ENCODE measurements around the gene NRXN3. TPM values are rescaled to one million over a fixed set of nuclear protein-coding genes. Genes with fewer than 3 reads are reported as not detected.

Gene NRXN3
- total and polyA plus RNA-seq, 2 of the 13 experiments (the other 11 are each of a cell fraction or from before 2014, with no cell fraction given) = 0.03 TPM; not detected in 1

- ATAC-seq = no peak
- Histone ChIP-seq H3K27ac (ENCODE audit: extremely low read length, insufficient read depth, low read length) (no peak overlapping the region), H3K4me2 (ENCODE audit: low read depth, low read length) (no peak overlapping the region), H3K27me3 (ENCODE audit: control insufficient read depth in 1 of 2, insufficient read depth in 2 of 2, low read length in 2 of 2) (no peaks in the 10 kb centered on the region), H3K9ac (ENCODE audit: insufficient read depth, low read depth, low read length) (no peak overlapping the region), H4K20me1 (ENCODE audit: insufficient read depth, low read length) (no peaks in the 10 kb centered on the region), H3K36me3 (replicated peaks in 1 of 2; ENCODE audit: control insufficient read depth in 1 of 2, insufficient read depth in 2 of 2, low read length in 2 of 2) (no peaks in the 10 kb centered on the region), H3K79me2 (ENCODE audit: insufficient read depth, low read length) (no peaks in the 10 kb centered on the region), H3K4me3 (replicated peaks in 1 of 3; ENCODE audit: insufficient read depth in 1 of 3, low read depth in 2 of 3, low read length in 3 of 3) (no peak overlapping the region), H3K9me3 (ENCODE audit: low read length) (peaks cover 60% of the 10 kb centered on the region), H2AFZ (ENCODE audit: low read length) (no peak overlapping the region), H3K4me1 (ENCODE audit: insufficient read depth, low read length) (no peaks in the 10 kb centered on the region)
- in situ Hi-C loops (cut with HindIII; ENCODE audit: extremely low pct_ligation_motif_present, low pct_unique_long_range_greater_than_20kb) = no loop called here
- 0% methylated on average over 1 of the region's 1 CpG for WGBS (ENCODE audit: low lambda C conversion rate)
- no peak for DNase-seq (ENCODE audit: low spot score)
- intact Hi-C loops (cut with micrococcal nuclease; ENCODE audit: unreplicated experiment) = no loop called here
- no TSS peak for BruUV-seq (replicated peaks)
- FAIRE-seq = no peak
- TF ChIP-seq EEA1 (CRISPR knock-in tag; IDR thresholded peaks at IDR 0.05; ENCODE audit: borderline replicate concordance) = no peak
- no peak for TF ChIP-seq TMF1 (CRISPR knock-in tag; IDR thresholded peaks at IDR 0.05; ENCODE audit: low read depth)
- TF ChIP-seq GMEB1 (CRISPR knock-in tag; IDR thresholded peaks at IDR 0.05; ENCODE audit: borderline replicate concordance) = no peak
- no peak for TF ChIP-seq RCOR2 (CRISPR knock-in tag; IDR thresholded peaks at IDR 0.05)
- TF ChIP-seq ZUFSP (CRISPR knock-in tag; IDR thresholded peaks at IDR 0.05; ENCODE audit: borderline replicate concordance) = no peak
- no peak for TF ChIP-seq RBAK (CRISPR knock-in tag; IDR thresholded peaks at IDR 0.05)
- TF ChIP-seq ETS1 (CRISPR knock-in tag; IDR thresholded peaks at IDR 0.05) = no peak
- CTCF ChIA-PET (ENCODE audit: low intra/inter-chr PET ratio, low total read pairs) = no interaction called here
- POLR2A ChIA-PET = no interaction called here
Measured at GRCh38 chr14:79408696-79409095, 1238.5 kb downstream of the NRXN3 start.

Data from HepG2 (cell line).